ENCODE measurements around the gene RHOF. TPM values are rescaled to one million over a fixed set of nuclear protein-coding genes. Genes with fewer than 3 reads are reported as not detected.

The RHOF gene
- total and polyA plus RNA-seq, 2 of the 13 experiments (the other 11 are each of a cell fraction or from before 2014, with no cell fraction given): 14.6 to 32.2 TPM

DNA sequence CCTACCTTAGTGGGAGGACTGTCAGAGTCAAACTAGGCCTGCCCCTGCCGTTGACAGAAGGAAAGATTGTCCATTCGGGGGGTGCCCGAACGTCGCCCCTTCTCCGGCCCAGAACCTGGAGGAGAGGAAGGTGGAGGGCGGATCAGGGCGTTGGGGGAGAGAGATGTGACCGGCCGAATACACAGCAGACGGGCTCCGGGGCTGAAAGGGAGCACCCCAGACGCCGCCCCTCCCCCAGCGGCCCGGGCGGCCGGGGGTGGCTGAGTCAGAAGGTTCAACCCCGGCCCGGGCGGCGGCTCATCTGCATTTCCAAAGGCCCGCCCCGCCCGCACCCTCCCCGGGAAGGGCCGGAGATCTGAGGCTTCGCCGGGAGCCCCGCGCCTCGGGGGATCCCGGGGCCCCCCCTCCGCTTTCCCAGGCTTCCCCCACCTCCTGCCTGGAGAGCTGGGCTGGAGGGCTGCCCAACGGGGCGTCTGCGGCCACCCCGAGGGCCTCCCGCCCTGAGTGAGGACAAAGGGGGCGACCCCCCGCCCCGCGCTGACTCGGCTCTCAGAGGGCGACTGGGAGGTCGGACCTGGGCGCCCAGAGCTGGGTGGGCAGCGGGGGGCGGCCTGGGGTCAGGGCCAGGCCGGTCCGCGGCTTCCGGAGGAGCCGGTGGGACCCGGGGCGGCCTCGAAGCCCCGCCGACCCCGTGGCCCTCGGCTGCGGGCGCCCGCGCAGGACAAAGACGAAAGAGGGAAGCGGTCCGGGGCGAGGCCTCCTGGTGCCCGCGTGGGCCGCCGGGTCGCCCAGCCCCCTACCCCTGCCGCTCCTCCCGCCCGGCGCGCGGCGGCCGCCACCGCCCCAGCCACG lies 6.6 kb upstream of the RHOF start (continued):
- TF ChIP-seq, protein P1, sequence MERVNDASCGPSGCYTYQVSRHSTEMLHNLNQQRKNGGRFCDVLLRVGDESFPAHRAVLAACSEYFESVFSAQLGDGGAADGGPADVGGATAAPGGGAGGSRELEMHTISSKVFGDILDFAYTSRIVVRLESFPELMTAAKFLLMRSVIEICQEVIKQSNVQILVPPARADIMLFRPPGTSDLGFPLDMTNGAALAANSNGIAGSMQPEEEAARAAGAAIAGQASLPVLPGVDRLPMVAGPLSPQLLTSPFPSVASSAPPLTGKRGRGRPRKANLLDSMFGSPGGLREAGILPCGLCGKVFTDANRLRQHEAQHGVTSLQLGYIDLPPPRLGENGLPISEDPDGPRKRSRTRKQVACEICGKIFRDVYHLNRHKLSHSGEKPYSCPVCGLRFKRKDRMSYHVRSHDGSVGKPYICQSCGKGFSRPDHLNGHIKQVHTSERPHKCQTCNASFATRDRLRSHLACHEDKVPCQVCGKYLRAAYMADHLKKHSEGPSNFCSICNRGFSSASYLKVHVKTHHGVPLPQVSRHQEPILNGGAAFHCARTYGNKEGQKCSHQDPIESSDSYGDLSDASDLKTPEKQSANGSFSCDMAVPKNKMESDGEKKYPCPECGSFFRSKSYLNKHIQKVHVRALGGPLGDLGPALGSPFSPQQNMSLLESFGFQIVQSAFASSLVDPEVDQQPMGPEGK (CRISPR knock-in tag; IDR thresholded peaks at IDR 0.05): peak; percentile 97
- TF ChIP-seq ZSCAN22 (CRISPR knock-in tag; IDR thresholded peaks at IDR 0.05) (no peak), DPF2 (CRISPR knock-in tag; IDR thresholded peaks at IDR 0.05; ENCODE audit: borderline replicate concordance, low read depth) (no peak), TP53 (CRISPR knock-in tag; conservative IDR thresholded peaks at IDR 0.05) (no peak), ATF7-NPFF (CRISPR knock-in tag; IDR thresholded peaks at IDR 0.05; ENCODE audit: low read depth) (no peak), ZNF589 (CRISPR knock-in tag; conservative IDR thresholded peaks at IDR 0.05) (no peak), ZNF616 (CRISPR knock-in tag; IDR thresholded peaks at IDR 0.05; ENCODE audit: low read depth) (no peak), RCOR2 (CRISPR knock-in tag; IDR thresholded peaks at IDR 0.05) (no peak), ZMYM4 (CRISPR knock-in tag; IDR thresholded peaks at IDR 0.05) (no peak; the same call in 1 of the 2 replicates), ZFP1 (CRISPR knock-in tag; IDR thresholded peaks at IDR 0.05) (no peak), ZNF788 (CRISPR knock-in tag; IDR thresholded peaks at IDR 0.05; ENCODE audit: borderline replicate concordance) (peak; percentile 67; the same call in 1 of the 2 replicates), ZNF264 (CRISPR knock-in tag; IDR thresholded peaks at IDR 0.05) (no peak), ZC3H13 (CRISPR knock-in tag; IDR thresholded peaks at IDR 0.05) (no peak), ZNF720 (CRISPR knock-in tag; IDR thresholded peaks at IDR 0.05) (no peak), CCDC6 (CRISPR knock-in tag; IDR thresholded peaks at IDR 0.05) (no peak), ZFYVE20 (CRISPR knock-in tag; IDR thresholded peaks at IDR 0.05; ENCODE audit: borderline replicate concordance, low read depth) (no peak), ZNF101 (CRISPR knock-in tag; IDR thresholded peaks at IDR 0.05; ENCODE audit: borderline replicate concordance, low read depth) (no peak), ZZZ3 (CRISPR knock-in tag; IDR thresholded peaks at IDR 0.05; ENCODE audit: borderline replicate concordance) (0 out of 2 replicates have a peak, but pooled peaks have one; percentile 32)
- TF ChIP-seq, protein P2, sequence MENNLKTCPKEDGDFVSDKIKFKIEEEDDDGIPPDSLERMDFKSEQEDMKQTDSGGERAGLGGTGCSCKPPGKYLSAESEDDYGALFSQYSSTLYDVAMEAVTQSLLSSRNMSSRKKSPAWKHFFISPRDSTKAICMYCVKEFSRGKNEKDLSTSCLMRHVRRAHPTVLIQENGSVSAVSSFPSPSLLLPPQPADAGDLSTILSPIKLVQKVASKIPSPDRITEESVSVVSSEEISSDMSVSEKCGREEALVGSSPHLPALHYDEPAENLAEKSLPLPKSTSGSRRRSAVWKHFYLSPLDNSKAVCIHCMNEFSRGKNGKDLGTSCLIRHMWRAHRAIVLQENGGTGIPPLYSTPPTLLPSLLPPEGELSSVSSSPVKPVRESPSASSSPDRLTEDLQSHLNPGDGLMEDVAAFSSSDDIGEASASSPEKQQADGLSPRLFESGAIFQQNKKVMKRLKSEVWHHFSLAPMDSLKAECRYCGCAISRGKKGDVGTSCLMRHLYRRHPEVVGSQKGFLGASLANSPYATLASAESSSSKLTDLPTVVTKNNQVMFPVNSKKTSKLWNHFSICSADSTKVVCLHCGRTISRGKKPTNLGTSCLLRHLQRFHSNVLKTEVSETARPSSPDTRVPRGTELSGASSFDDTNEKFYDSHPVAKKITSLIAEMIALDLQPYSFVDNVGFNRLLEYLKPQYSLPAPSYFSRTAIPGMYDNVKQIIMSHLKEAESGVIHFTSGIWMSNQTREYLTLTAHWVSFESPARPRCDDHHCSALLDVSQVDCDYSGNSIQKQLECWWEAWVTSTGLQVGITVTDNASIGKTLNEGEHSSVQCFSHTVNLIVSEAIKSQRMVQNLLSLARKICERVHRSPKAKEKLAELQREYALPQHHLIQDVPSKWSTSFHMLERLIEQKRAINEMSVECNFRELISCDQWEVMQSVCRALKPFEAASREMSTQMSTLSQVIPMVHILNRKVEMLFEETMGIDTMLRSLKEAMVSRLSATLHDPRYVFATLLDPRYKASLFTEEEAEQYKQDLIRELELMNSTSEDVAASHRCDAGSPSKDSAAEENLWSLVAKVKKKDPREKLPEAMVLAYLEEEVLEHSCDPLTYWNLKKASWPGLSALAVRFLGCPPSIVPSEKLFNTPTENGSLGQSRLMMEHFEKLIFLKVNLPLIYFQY (CRISPR knock-in tag; IDR thresholded peaks at IDR 0.05; ENCODE audit: borderline replicate concordance): no peak
- TF ChIP-seq, protein P3, sequence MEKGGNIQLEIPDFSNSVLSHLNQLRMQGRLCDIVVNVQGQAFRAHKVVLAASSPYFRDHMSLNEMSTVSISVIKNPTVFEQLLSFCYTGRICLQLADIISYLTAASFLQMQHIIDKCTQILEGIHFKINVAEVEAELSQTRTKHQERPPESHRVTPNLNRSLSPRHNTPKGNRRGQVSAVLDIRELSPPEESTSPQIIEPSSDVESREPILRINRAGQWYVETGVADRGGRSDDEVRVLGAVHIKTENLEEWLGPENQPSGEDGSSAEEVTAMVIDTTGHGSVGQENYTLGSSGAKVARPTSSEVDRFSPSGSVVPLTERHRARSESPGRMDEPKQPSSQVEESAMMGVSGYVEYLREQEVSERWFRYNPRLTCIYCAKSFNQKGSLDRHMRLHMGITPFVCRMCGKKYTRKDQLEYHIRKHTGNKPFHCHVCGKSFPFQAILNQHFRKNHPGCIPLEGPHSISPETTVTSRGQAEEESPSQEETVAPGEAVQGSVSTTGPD (CRISPR knock-in tag; IDR thresholded peaks at IDR 0.05): no peak
- TF ChIP-seq, protein P4, sequence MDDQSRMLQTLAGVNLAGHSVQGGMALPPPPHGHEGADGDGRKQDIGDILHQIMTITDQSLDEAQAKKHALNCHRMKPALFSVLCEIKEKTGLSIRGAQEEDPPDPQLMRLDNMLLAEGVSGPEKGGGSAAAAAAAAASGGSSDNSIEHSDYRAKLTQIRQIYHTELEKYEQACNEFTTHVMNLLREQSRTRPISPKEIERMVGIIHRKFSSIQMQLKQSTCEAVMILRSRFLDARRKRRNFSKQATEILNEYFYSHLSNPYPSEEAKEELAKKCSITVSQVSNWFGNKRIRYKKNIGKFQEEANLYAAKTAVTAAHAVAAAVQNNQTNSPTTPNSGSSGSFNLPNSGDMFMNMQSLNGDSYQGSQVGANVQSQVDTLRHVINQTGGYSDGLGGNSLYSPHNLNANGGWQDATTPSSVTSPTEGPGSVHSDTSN (CRISPR knock-in tag; IDR thresholded peaks at IDR 0.05; ENCODE audit: borderline replicate concordance): no peak

Data from HepG2 (cell line).